ENCODE data around the gene TPO. TPM values are rescaled to one million over a fixed set of nuclear protein-coding genes. Genes with fewer than 3 reads are reported as not detected.
"Not testable (repeated sequence)": the region's sequence is repeated elsewhere in the genome, so short reads cannot be mapped to it uniquely, and the experiment has no call there.

The TPO gene
- total RNA-seq, 1 donor from 2014 or later = not detected

GRCh38 chr2:1414121-1414520 is 858 bp downstream of the TPO start:
- TF ChIP-seq CTCF (IDR thresholded peaks at IDR 0.05; ENCODE audit: insufficient read depth, low read length, severe bottlenecking) = no peak
- FAIRE-seq (no peak), DNase-seq (ENCODE audit: low read depth) (no peak)
- H3K27me3 ChIP-seq (ENCODE audit: control insufficient read depth, insufficient read depth, low read length) = no peaks in the 10 kb centered on the region
- H3K36me3 ChIP-seq (ENCODE audit: control insufficient read depth, insufficient read depth, low read length) = no peaks in the 10 kb centered on the region
- H3K4me3 ChIP-seq (ENCODE audit: low read depth, low read length) = no peak overlapping the region

GRCh38 chr2:1414901-1415300 is 1.6 kb downstream of the TPO start:
- H3K36me3 ChIP-seq (ENCODE audit: control insufficient read depth, insufficient read depth, low read length); FAIRE-seq; DNase-seq (ENCODE audit: low read depth); H3K27me3 ChIP-seq (ENCODE audit: control insufficient read depth, insufficient read depth, low read length); H3K4me3 ChIP-seq (ENCODE audit: low read depth, low read length): not testable (repeated sequence)

- Histone ChIP-seq H3K27me3 (ENCODE audit: control insufficient read depth, insufficient read depth, low read length) (no peaks in the 10 kb centered on the region), H3K4me3 (ENCODE audit: low read depth, low read length) (no peak overlapping the region), H3K36me3 (ENCODE audit: control insufficient read depth, insufficient read depth, low read length) (no peaks in the 10 kb centered on the region)
- DNase-seq (ENCODE audit: low read depth) (no peak), FAIRE-seq (no peak)
- TF ChIP-seq CTCF (IDR thresholded peaks at IDR 0.05; ENCODE audit: insufficient read depth, low read length, severe bottlenecking) = no peak
These were observed 2.2 kb downstream of the TPO start for GRCh38 chr2:1415501-1415900.

GRCh38 chr2:1418566-1418965 is 5.3 kb downstream of the TPO start:
- Histone ChIP-seq H3K4me3 (ENCODE audit: low read depth, low read length) (no peak overlapping the region), H3K36me3 (ENCODE audit: control insufficient read depth, insufficient read depth, low read length) (no peaks in the 10 kb centered on the region), H3K27me3 (ENCODE audit: control insufficient read depth, insufficient read depth, low read length) (no peaks in the 10 kb centered on the region)
- FAIRE-seq (no peak), DNase-seq (ENCODE audit: low read depth) (no peak)
- no peak for TF ChIP-seq CTCF (IDR thresholded peaks at IDR 0.05; ENCODE audit: insufficient read depth, low read length, severe bottlenecking)

- DNase-seq (ENCODE audit: low read depth) (no peak), FAIRE-seq (no peak)
- Histone ChIP-seq H3K36me3 (ENCODE audit: control insufficient read depth, insufficient read depth, low read length) (no peaks in the 10 kb centered on the region), H3K4me3 (ENCODE audit: low read depth, low read length) (no peak overlapping the region), H3K27me3 (ENCODE audit: control insufficient read depth, insufficient read depth, low read length) (no peaks in the 10 kb centered on the region)
- no peak for TF ChIP-seq CTCF (IDR thresholded peaks at IDR 0.05; ENCODE audit: insufficient read depth, low read length, severe bottlenecking)
These were observed 7.7 kb downstream of the TPO start for GRCh38 chr2:1420746-1421480.

- Histone ChIP-seq H3K4me3 (ENCODE audit: low read depth, low read length) (no peak overlapping the region), H3K36me3 (ENCODE audit: control insufficient read depth, insufficient read depth, low read length) (no peaks in the 10 kb centered on the region), H3K27me3 (ENCODE audit: control insufficient read depth, insufficient read depth, low read length) (no peaks in the 10 kb centered on the region)
- DNase-seq (ENCODE audit: low read depth) (no peak), FAIRE-seq (no peak)
- TF ChIP-seq CTCF (IDR thresholded peaks at IDR 0.05; ENCODE audit: insufficient read depth, low read length, severe bottlenecking) = no peak
These were observed 8.5 kb downstream of the TPO start for GRCh38 chr2:1421731-1422130.

Data from bronchial epithelial cell (primary cell).